ENCODE results near the gene HSD17B12.

DNA sequence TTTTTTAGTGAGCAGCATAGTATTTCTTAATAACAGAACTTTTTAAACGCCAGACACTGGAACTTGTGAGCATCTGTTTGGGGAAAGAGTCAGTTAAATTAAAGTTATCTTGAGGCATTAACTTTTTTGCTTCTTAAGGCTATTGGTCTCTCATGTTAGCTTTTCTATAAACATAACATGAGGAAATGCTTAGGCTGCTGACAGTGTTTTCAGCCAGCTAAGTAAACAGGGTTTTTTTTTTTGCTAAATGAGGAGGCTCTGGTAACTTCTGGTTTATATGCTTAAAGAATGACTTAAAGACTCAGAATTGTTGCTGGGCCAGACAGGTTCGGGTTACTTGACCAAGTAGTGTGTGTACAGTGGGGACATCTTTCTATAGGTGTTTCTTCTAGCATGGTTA lies 104.3 kb downstream of the HSD17B12 start:
- TF ChIP-seq, protein P1, sequence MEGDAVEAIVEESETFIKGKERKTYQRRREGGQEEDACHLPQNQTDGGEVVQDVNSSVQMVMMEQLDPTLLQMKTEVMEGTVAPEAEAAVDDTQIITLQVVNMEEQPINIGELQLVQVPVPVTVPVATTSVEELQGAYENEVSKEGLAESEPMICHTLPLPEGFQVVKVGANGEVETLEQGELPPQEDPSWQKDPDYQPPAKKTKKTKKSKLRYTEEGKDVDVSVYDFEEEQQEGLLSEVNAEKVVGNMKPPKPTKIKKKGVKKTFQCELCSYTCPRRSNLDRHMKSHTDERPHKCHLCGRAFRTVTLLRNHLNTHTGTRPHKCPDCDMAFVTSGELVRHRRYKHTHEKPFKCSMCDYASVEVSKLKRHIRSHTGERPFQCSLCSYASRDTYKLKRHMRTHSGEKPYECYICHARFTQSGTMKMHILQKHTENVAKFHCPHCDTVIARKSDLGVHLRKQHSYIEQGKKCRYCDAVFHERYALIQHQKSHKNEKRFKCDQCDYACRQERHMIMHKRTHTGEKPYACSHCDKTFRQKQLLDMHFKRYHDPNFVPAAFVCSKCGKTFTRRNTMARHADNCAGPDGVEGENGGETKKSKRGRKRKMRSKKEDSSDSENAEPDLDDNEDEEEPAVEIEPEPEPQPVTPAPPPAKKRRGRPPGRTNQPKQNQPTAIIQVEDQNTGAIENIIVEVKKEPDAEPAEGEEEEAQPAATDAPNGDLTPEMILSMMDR (IDR thresholded peaks at IDR 0.05; ENCODE audit: borderline replicate concordance, extremely low read depth, low read length, poor library complexity, severe bottlenecking): no peak
- TF ChIP-seq EZH2 (IDR thresholded peaks at IDR 0.05; ENCODE audit: borderline replicate concordance, low read depth, low read length, severe bottlenecking): no peak

Measured in DND-41 (cell line).